Common myeloid progenitor, CD34-positive (primary cell): Measurements from ENCODE around the gene MYLK4. TPM values are rescaled to one million over a fixed set of nuclear protein-coding genes. Genes with fewer than 3 reads are reported as not detected.

Experiments used
- CTCF ChIA-PET: fragments of 350-600 bp; sonication (Branson Sonifier 250); formaldehyde crosslinking; loops from one replicate; lab custom pipeline; 2021; ENCODE audit warnings: antibody characterized with exemption; lab: Charles Lee
- POLR2A ChIA-PET: fragments of 350-600 bp; sonication (Branson Sonifier 250); formaldehyde crosslinking; loops from one replicate; lab custom pipeline; 2021; ENCODE audit warnings: antibody characterized with exemption; lab: Charles Lee
- DNase-seq, 3 donors: peaks; one replicate each; pipeline versions ENCODE4 v3.0.0 to v3.0.0-alpha.2; 2013
- H3K27ac ChIP-seq, 2 experiments: 1 replicate in 1 of 2; 2 replicates in 1 of 2; pipeline ENCODE4 v1.7.0; 2013; ENCODE audit warnings: inconsistent platforms in 2 of 2, low read length in 2 of 2, mild to moderate bottlenecking in 2 of 2, low read depth in 1 of 2, moderate library complexity in 1 of 2; ENCODE audit not compliant: severe bottlenecking in 2 of 2, insufficient read depth in 1 of 2, poor library complexity in 1 of 2
- H3K27me3 ChIP-seq, 5 experiments: replicated peaks in 2 of 5; 1 replicate in 3 of 5; 2 replicates in 2 of 5; pipeline versions ENCODE4 v1.6.1 to v1.7.0; 2013; ENCODE audit warnings: low read length in 4 of 5, mild to moderate bottlenecking in 2 of 5, moderate library complexity in 2 of 5, inconsistent platforms in 1 of 5; ENCODE audit not compliant: insufficient read depth in 5 of 5, control insufficient read depth in 4 of 5
- H3K36me3 ChIP-seq, 4 experiments: 1 replicate in 2 of 4; 2 replicates in 2 of 4; pipeline versions ENCODE4 v1.6.1 to v1.7.0; 2013; ENCODE audit warnings: low read length in 3 of 4, control low read depth in 1 of 4, mild to moderate bottlenecking in 1 of 4; ENCODE audit not compliant: control insufficient read depth in 4 of 4, insufficient read depth in 4 of 4
- H3K4me1 ChIP-seq, 4 experiments: 1 replicate in 3 of 4; 2 replicates in 1 of 4; pipeline versions ENCODE4 v1.6.1 to v1.7.1; 2013; ENCODE audit warnings: low read length in 3 of 4, mild to moderate bottlenecking in 3 of 4, control low read depth in 1 of 4, inconsistent platforms in 1 of 4, moderate library complexity in 1 of 4; ENCODE audit not compliant: control insufficient read depth in 4 of 4, insufficient read depth in 4 of 4; ENCODE audit errors: control extremely low read depth in 1 of 4
- H3K4me3 ChIP-seq, 7 experiments: 1 replicate in 4 of 7; 2 replicates in 3 of 7; pipeline versions ENCODE4 v1.5.1 to v1.7.0; 2013; ENCODE audit warnings: mild to moderate bottlenecking in 7 of 7, low read length in 6 of 7, moderate library complexity in 6 of 7, inconsistent platforms in 2 of 7, low read depth in 2 of 7, control low read depth in 1 of 7; ENCODE audit not compliant: insufficient read depth in 4 of 7, control insufficient read depth in 1 of 7; ENCODE audit errors: extremely low read depth in 1 of 7
- H3K9me3 ChIP-seq, 5 experiments: 1 replicate in 4 of 5; 2 replicates in 1 of 5; pipeline versions ENCODE4 v1.6.1 to v1.7.1; 2013; ENCODE audit warnings: low read length in 4 of 5, mild to moderate bottlenecking in 2 of 5, inconsistent platforms in 1 of 5, low read depth in 1 of 5, moderate library complexity in 1 of 5; ENCODE audit not compliant: control insufficient read depth in 4 of 5, insufficient read depth in 2 of 5; ENCODE audit errors: control extremely low read depth in 1 of 5
- WGBS: methylation state at CpG from one replicate; pipeline ENCODE4 v1.1.5; 2013; ENCODE audit not compliant: insufficient coverage; 5-methylcytosine and 5-hydroxymethylcytosine counted together
- polyA plus RNA-seq: library from polyadenylated mRNA; unstranded; fragments of 120-200 nt; gene quantifications from one replicate; pipeline ENCODE4 v1.2.1, GENCODE V29; 2013

The MYLK4 gene
- 8.4 TPM for polyA plus RNA-seq

GRCh38 chr6:2750832-2751231 lies at the start of gene MYLK4:
Gene MYLK4, minus strand, starts transcription at chr6:2750922. Its CDS starts 1,628 bp downstream, at chr6:2749294.
- no peak for DNase-seq
- CTCF ChIA-PET: interaction anchor here (0.9 to 12.6 kb wide), 20 partner anchors 9 to 1154 kb away, joined by 3 to 227 read pairs (median 5); partner anchors contain the start of genes SERPINB1 and WRNIP1
- WGBS: 88% methylated on average over 7 of the region's 7 CpGs
- POLR2A ChIA-PET: interaction anchor here (2.5 kb wide), 1 partner anchor 14 kb away, joined by 12 read pairs; the partner anchor contains the start of gene WRNIP1
- Histone ChIP-seq H3K9me3 (no peaks in the 10 kb centered on the region), H3K4me3 (peak within 1 kb of the TSS in 2 of 7 experiments; percentile 52 to 58), H3K27me3 (no peaks in the 10 kb centered on the region), H3K27ac (peak within 1 kb of the TSS in 1 of 2 experiments; percentile 62), H3K36me3 (no peaks in the 10 kb centered on the region), H3K4me1 (peaks cover 23 to 57% (median 35%) of the 10 kb centered on the region in 4 experiments)

- WGBS: 100% methylated on average over 4 of the region's 11 CpGs
- Histone ChIP-seq H3K4me3 (no peak overlapping the region), H3K36me3 (no peaks in the 10 kb centered on the region), H3K9me3 (no peaks in the 10 kb centered on the region), H3K27ac (peak overlapping the region in 1 of 2 experiments; percentile 57), H3K4me1 (peaks cover 14 to 61% (median 56%) of the 10 kb centered on the region in 4 experiments), H3K27me3 (no peaks in the 10 kb centered on the region)
- CTCF ChIA-PET: interaction anchor here (0.7 to 2.7 kb wide), 11 partner anchors 9 to 50 kb away, joined by 3 to 13 read pairs (median 4); partner anchors contain the start of gene SERPINB1
- DNase-seq: peak; percentile 45 to 79 (median 66)
- POLR2A ChIA-PET: no interaction called here
Observed at GRCh38 chr6:2799936-2800527, 49.3 kb upstream of the MYLK4 start.

- 84% methylated on average over 8 of the region's 11 CpGs for WGBS
- POLR2A ChIA-PET: interaction anchor here (2.5 kb wide), 1 partner anchor 43 kb away, joined by 11 read pairs; the partner anchor contains the start of gene SERPINB1
- CTCF ChIA-PET: interaction anchor here (1.1 to 4.2 kb wide), 8 partner anchors 8 to 105 kb away, joined by 3 to 31 read pairs (median 6); partner anchors contain the start of gene SERPINB1
Observed at GRCh38 chr6:2798586-2799134, 47.9 kb upstream of the MYLK4 start.

GRCh38 chr6:2797564-2798031 lies 46.9 kb upstream of the MYLK4 start:
- Histone ChIP-seq H3K36me3 (no peaks in the 10 kb centered on the region), H3K27me3 (no peaks in the 10 kb centered on the region), H3K9me3 (no peaks in the 10 kb centered on the region), H3K4me1 (peaks cover 23 to 81% (median 73%) of the 10 kb centered on the region in 4 experiments), H3K4me3 (no peak overlapping the region), H3K27ac (peak overlapping the region; percentile 55 to 58)
- ChIA-PET POLR2A (interaction anchor here (0.6 to 2.5 kb wide), 3 partner anchors 23 to 312 kb away, joined by 3 to 11 read pairs (median 3); partner anchors contain the start of gene SERPINB1), CTCF (interaction anchor here (0.6 to 4.2 kb wide), 10 partner anchors 9 to 106 kb away, joined by 3 to 31 read pairs (median 4); partner anchors contain the start of gene SERPINB1)
- WGBS: 20% methylated on average over 2 of the region's 3 CpGs
- no peak for DNase-seq

More at GRCh38 chr6:2798586-2799134, 47.9 kb upstream of the MYLK4 start:
- Histone ChIP-seq H3K9me3 (no peaks in the 10 kb centered on the region), H3K4me1 (peaks cover 19 to 70% (median 63%) of the 10 kb centered on the region in 4 experiments), H3K4me3 (no peak overlapping the region), H3K27ac (peak overlapping the region in 1 of 2 experiments; percentile 41), H3K36me3 (no peaks in the 10 kb centered on the region), H3K27me3 (no peaks in the 10 kb centered on the region)
- DNase-seq: no peak

- POLR2A ChIA-PET: interaction anchor here (1.0 to 2.5 kb wide), 2 partner anchors 23 to 44 kb away, joined by 3 to 11 read pairs; partner anchors contain the start of gene SERPINB1
- CTCF ChIA-PET: interaction anchor here (1.1 to 4.2 kb wide), 5 partner anchors 10 to 49 kb away, joined by 3 to 31 read pairs (median 8); partner anchors contain the start of gene SERPINB1
- WGBS: 94% methylated on average over 3 of the region's 6 CpGs
- Histone ChIP-seq H3K27ac (peak overlapping the region; percentile 55 to 58), H3K9me3 (no peaks in the 10 kb centered on the region), H3K4me1 (peaks cover 23 to 85% (median 79%) of the 10 kb centered on the region in 4 experiments), H3K4me3 (no peak overlapping the region), H3K36me3 (no peaks in the 10 kb centered on the region), H3K27me3 (no peaks in the 10 kb centered on the region)
- no peak for DNase-seq
Observed at GRCh38 chr6:2796861-2797260, 46.1 kb upstream of the MYLK4 start.

- H3K27ac ChIP-seq: peak overlapping the region; percentile 9 to 29
Observed at GRCh38 chr6:2795956-2796355, 45.2 kb upstream of the MYLK4 start.

More at GRCh38 chr6:2795956-2796355, 45.2 kb upstream of the MYLK4 start:
- Histone ChIP-seq H3K27me3 (no peaks in the 10 kb centered on the region), H3K36me3 (no peaks in the 10 kb centered on the region), H3K4me1 (peaks cover 28 to 89% (median 87%) of the 10 kb centered on the region in 4 experiments), H3K9me3 (no peaks in the 10 kb centered on the region), H3K4me3 (no peak overlapping the region)
- POLR2A ChIA-PET: interaction anchor here (0.8 to 2.5 kb wide), 3 partner anchors 24 to 46 kb away, joined by 3 to 11 read pairs (median 4); partner anchors contain the start of gene SERPINB1
- 94% methylated on average over 14 of the region's 16 CpGs for WGBS
- peak in 1 of 3 donors; percentile 39 for DNase-seq
- CTCF ChIA-PET: interaction anchor here (0.5 to 4.3 kb wide), 8 partner anchors 12 to 72 kb away, joined by 3 to 31 read pairs (median 6); partner anchors contain the start of gene SERPINB1
